ENCODE measurements around the gene TTLL1. TPM values are rescaled to one million over a fixed set of nuclear protein-coding genes. Genes with fewer than 3 reads are reported as not detected.

TTLL1 gene
- total RNA-seq, 1 experiment from 2014 or later = 5.5 TPM

DNA sequence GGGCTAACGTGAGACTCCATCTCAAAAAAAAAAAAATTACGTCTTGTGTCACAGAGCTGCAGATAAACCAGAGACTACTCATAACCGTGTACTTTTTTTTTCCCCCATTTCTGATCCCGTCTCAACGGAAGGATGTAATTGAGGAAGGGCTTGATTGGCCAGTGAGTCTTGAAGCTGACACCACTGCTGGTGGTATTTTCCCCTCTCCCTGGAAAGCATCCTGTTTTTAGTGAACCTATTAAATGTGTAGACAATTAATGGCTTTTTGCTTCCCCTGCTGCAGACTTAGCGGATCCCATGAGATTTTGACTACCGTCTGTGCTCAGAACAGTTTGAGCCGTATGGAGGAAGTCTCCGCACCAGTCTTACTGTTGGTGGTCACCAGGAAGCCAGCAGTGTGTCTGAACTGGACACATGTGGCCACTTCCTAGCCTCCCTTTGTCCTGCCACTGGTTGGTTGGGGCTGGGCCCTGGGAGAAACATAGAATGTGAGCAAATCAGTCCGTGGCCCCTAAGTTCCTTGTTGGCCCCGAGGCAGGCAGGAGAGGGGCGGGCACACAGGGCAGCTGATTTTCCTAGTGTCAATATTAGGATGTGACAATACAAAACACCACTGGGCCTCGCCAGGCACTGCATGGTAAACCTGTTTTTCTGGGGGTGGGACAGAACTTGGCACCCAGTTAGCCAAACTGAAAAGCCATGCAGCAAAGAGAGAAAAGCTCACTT lies 24.5 kb upstream of the TTLL1 start:
- Mint-ChIP-seq H3K27ac (no peak overlapping the region), H3K4me3 (no peak overlapping the region), H3K36me3 (no peaks in the 10 kb centered on the region), H3K27me3 (ENCODE audit: low read depth) (peaks cover 55% of the 10 kb centered on the region), H3K4me1 (peaks cover 14% of the 10 kb centered on the region), H3K9me3 (no peaks in the 10 kb centered on the region)
- no peak for ATAC-seq
- no peak for TF ChIP-seq JUN (CRISPR knock-in tag; IDR thresholded peaks at IDR 0.05)
- TF ChIP-seq IRF2 (CRISPR knock-in tag; IDR thresholded peaks at IDR 0.05; ENCODE audit: borderline replicate concordance, low read depth) = no peak
- TF ChIP-seq RORB (CRISPR knock-in tag; IDR thresholded peaks at IDR 0.05) = no peak
- TF ChIP-seq, protein P1, sequence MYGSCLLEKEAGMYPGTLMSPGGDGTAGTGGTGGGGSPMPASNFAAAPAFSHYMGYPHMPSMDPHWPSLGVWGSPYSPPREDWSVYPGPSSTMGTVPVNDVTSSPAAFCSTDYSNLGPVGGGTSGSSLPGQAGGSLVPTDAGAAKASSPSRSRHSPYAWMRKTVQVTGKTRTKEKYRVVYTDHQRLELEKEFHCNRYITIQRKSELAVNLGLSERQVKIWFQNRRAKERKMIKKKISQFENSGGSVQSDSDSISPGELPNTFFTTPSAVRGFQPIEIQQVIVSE (CRISPR knock-in tag; IDR thresholded peaks at IDR 0.05; ENCODE audit: borderline replicate concordance) = no peak
- TF ChIP-seq ZNF423 (CRISPR knock-in tag; IDR thresholded peaks at IDR 0.05) = no peak
- no peak for TF ChIP-seq NR2C2 (CRISPR knock-in tag; IDR thresholded peaks at IDR 0.05)
- TF ChIP-seq, protein P2, sequence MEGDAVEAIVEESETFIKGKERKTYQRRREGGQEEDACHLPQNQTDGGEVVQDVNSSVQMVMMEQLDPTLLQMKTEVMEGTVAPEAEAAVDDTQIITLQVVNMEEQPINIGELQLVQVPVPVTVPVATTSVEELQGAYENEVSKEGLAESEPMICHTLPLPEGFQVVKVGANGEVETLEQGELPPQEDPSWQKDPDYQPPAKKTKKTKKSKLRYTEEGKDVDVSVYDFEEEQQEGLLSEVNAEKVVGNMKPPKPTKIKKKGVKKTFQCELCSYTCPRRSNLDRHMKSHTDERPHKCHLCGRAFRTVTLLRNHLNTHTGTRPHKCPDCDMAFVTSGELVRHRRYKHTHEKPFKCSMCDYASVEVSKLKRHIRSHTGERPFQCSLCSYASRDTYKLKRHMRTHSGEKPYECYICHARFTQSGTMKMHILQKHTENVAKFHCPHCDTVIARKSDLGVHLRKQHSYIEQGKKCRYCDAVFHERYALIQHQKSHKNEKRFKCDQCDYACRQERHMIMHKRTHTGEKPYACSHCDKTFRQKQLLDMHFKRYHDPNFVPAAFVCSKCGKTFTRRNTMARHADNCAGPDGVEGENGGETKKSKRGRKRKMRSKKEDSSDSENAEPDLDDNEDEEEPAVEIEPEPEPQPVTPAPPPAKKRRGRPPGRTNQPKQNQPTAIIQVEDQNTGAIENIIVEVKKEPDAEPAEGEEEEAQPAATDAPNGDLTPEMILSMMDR (IDR thresholded peaks at IDR 0.05) = no peak
- TF ChIP-seq, protein P3, sequence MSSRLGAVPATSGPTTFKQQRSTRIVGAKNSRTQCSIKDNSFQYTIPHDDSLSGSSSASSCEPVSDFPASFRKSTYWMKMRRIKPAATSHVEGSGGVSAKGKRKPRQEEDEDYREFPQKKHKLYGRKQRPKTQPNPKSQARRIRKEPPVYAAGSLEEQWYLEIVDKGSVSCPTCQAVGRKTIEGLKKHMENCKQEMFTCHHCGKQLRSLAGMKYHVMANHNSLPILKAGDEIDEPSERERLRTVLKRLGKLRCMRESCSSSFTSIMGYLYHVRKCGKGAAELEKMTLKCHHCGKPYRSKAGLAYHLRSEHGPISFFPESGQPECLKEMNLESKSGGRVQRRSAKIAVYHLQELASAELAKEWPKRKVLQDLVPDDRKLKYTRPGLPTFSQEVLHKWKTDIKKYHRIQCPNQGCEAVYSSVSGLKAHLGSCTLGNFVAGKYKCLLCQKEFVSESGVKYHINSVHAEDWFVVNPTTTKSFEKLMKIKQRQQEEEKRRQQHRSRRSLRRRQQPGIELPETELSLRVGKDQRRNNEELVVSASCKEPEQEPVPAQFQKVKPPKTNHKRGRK (CRISPR knock-in tag; IDR thresholded peaks at IDR 0.05; ENCODE audit: borderline replicate concordance) = no peak
- TF ChIP-seq, protein P4, sequence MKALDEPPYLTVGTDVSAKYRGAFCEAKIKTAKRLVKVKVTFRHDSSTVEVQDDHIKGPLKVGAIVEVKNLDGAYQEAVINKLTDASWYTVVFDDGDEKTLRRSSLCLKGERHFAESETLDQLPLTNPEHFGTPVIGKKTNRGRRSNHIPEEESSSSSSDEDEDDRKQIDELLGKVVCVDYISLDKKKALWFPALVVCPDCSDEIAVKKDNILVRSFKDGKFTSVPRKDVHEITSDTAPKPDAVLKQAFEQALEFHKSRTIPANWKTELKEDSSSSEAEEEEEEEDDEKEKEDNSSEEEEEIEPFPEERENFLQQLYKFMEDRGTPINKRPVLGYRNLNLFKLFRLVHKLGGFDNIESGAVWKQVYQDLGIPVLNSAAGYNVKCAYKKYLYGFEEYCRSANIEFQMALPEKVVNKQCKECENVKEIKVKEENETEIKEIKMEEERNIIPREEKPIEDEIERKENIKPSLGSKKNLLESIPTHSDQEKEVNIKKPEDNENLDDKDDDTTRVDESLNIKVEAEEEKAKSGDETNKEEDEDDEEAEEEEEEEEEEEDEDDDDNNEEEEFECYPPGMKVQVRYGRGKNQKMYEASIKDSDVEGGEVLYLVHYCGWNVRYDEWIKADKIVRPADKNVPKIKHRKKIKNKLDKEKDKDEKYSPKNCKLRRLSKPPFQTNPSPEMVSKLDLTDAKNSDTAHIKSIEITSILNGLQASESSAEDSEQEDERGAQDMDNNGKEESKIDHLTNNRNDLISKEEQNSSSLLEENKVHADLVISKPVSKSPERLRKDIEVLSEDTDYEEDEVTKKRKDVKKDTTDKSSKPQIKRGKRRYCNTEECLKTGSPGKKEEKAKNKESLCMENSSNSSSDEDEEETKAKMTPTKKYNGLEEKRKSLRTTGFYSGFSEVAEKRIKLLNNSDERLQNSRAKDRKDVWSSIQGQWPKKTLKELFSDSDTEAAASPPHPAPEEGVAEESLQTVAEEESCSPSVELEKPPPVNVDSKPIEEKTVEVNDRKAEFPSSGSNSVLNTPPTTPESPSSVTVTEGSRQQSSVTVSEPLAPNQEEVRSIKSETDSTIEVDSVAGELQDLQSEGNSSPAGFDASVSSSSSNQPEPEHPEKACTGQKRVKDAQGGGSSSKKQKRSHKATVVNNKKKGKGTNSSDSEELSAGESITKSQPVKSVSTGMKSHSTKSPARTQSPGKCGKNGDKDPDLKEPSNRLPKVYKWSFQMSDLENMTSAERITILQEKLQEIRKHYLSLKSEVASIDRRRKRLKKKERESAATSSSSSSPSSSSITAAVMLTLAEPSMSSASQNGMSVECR (CRISPR knock-in tag; IDR thresholded peaks at IDR 0.05; ENCODE audit: borderline replicate concordance) = no peak
- TF ChIP-seq NFATC4 (CRISPR knock-in tag; IDR thresholded peaks at IDR 0.05) = no peak
- no peak for TF ChIP-seq RELA (CRISPR knock-in tag; IDR thresholded peaks at IDR 0.05; ENCODE audit: borderline replicate concordance)
- TF ChIP-seq ZNF396 (CRISPR knock-in tag; IDR thresholded peaks at IDR 0.05; ENCODE audit: borderline replicate concordance) = no peak
- no peak for TF ChIP-seq KAT7 (CRISPR knock-in tag; IDR thresholded peaks at IDR 0.05; ENCODE audit: borderline replicate concordance)
- CTCF ChIA-PET = no interaction called here
- DNase-seq (ENCODE audit: low spot score) = no peak
- POLR2A ChIA-PET = no interaction called here

DNA sequence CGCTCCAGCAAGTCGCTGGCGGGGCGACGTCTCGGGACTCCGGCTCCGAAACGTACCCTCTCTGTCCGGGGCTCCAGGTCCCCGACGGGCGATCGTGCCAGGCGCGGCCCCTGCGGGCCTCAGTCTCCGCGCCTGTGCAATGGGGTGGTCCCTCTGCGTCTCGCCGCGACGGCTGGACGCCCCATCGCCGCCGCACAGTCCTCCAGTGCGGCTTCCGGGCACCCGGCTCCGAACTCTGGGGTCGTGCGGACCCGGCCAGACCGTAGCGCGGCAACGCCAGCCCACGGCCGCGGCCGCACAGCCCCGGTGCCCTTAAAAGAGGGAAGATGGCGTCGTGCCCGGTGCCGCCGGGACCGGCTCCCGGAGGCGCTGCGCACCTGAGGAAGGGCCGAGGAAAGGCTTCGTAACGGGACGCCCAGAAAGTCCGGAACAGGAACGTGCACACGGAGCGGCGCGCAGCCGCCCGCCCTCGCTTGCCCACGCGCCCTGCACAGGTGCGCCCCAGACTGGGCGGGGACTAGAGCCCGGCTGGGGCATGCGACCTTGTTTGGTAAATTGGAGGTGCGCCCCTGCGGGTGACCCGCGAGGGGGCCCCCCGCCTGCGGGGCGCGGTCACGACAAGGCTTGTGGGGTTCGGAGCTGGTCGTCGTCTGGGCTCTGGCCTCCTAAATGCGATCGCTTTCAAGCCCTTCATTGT lies 21.9 kb upstream of the TTLL1 start:
- Mint-ChIP-seq H3K9me3 (no peaks in the 10 kb centered on the region), H3K4me3 (peak overlapping the region; percentile 69), H3K36me3 (no peaks in the 10 kb centered on the region), H3K27ac (no peak overlapping the region), H3K4me1 (peaks cover 10% of the 10 kb centered on the region; the same call in 1 of the 2 replicates), H3K27me3 (ENCODE audit: low read depth) (peaks cover 76% of the 10 kb centered on the region)
- peak; percentile 45 for DNase-seq (ENCODE audit: low spot score)
- peak; percentile 37 for ATAC-seq
- POLR2A ChIA-PET = interaction anchor here (0.6 kb wide), 1 partner anchor 23 kb away, joined by 5 read pairs; no protein-coding TSS in a partner anchor
- CTCF ChIA-PET = interaction anchor here (0.7 to 2.3 kb wide), 4 partner anchors 32 to 118 kb away, joined by 3 to 5 read pairs (median 4); partner anchors contain the start of gene MCAT
- TF ChIP-seq ZNF232 (CRISPR knock-in tag; IDR thresholded peaks at IDR 0.05) (no peak), IRF2 (CRISPR knock-in tag; IDR thresholded peaks at IDR 0.05; ENCODE audit: borderline replicate concordance, low read depth) (no peak), FOXK1 (CRISPR knock-in tag; IDR thresholded peaks at IDR 0.05) (no peak), CREB1 (CRISPR knock-in tag; IDR thresholded peaks at IDR 0.05) (no peak; the same call in 1 of the 2 replicates)
- TF ChIP-seq, protein P5, sequence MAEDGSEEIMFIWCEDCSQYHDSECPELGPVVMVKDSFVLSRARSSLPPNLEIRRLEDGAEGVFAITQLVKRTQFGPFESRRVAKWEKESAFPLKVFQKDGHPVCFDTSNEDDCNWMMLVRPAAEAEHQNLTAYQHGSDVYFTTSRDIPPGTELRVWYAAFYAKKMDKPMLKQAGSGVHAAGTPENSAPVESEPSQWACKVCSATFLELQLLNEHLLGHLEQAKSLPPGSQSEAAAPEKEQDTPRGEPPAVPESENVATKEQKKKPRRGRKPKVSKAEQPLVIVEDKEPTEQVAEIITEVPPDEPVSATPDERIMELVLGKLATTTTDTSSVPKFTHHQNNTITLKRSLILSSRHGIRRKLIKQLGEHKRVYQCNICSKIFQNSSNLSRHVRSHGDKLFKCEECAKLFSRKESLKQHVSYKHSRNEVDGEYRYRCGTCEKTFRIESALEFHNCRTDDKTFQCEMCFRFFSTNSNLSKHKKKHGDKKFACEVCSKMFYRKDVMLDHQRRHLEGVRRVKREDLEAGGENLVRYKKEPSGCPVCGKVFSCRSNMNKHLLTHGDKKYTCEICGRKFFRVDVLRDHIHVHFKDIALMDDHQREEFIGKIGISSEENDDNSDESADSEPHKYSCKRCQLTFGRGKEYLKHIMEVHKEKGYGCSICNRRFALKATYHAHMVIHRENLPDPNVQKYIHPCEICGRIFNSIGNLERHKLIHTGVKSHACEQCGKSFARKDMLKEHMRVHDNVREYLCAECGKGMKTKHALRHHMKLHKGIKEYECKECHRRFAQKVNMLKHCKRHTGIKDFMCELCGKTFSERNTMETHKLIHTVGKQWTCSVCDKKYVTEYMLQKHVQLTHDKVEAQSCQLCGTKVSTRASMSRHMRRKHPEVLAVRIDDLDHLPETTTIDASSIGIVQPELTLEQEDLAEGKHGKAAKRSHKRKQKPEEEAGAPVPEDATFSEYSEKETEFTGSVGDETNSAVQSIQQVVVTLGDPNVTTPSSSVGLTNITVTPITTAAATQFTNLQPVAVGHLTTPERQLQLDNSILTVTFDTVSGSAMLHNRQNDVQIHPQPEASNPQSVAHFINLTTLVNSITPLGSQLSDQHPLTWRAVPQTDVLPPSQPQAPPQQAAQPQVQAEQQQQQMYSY (CRISPR knock-in tag; IDR thresholded peaks at IDR 0.05) = peak; percentile 97
- TF ChIP-seq, protein P6, sequence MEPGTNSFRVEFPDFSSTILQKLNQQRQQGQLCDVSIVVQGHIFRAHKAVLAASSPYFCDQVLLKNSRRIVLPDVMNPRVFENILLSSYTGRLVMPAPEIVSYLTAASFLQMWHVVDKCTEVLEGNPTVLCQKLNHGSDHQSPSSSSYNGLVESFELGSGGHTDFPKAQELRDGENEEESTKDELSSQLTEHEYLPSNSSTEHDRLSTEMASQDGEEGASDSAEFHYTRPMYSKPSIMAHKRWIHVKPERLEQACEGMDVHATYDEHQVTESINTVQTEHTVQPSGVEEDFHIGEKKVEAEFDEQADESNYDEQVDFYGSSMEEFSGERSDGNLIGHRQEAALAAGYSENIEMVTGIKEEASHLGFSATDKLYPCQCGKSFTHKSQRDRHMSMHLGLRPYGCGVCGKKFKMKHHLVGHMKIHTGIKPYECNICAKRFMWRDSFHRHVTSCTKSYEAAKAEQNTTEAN (CRISPR knock-in tag; IDR thresholded peaks at IDR 0.05) = no peak
